ENCODE measurements around the gene RAG1.

RAG1 gene

GRCh38 chr11:36628141-36628540, 60.3 kb downstream of the RAG1 start:
- DNase-seq (ENCODE audit: low spot score), result no peak

GRCh38 chr11:36628765-36629244, 61.0 kb downstream of the RAG1 start:
- DNase-seq (ENCODE audit: low spot score), result no peak

Data from germinal center (tissue), 1 donor.